ENCODE data around the gene UPK1A. TPM values are rescaled to one million over a fixed set of nuclear protein-coding genes. Genes with fewer than 3 reads are reported as not detected.

Gene UPK1A
- total RNA-seq, 1 experiment from 2014 or later = not detected

- peak; percentile 99 for DNase-seq
- peak within 1 kb of the TSS; percentile 47 for H3K27ac Mint-ChIP-seq (ENCODE audit: unreplicated experiment)
- BruUV-seq (replicated peaks) = no TSS peak
- peaks cover 20% of the 10 kb centered on the region for H3K27me3 Mint-ChIP-seq (ENCODE audit: unreplicated experiment)
- peak within 1 kb of the TSS; percentile 77 for H3K4me3 Mint-ChIP-seq (ENCODE audit: low read depth, unreplicated experiment)
- H3K4me1 Mint-ChIP-seq (ENCODE audit: low read depth, unreplicated experiment) = peaks cover 30% of the 10 kb centered on the region
- CTCF ChIA-PET = interaction anchor here (0.8 to 1.4 kb wide), 6 partner anchors 9 to 296 kb away, joined by 3 to 5 read pairs (median 4); partner anchors contain the start of gene ALKBH6
- intact Hi-C loops (cut with micrococcal nuclease; ENCODE audit: unreplicated experiment) = loop anchor here (1.0 to 2.0 kb wide), 3 partner anchors 24 to 163 kb away; no protein-coding TSS in a partner anchor
- no peak for TF ChIP-seq CTCF (IDR thresholded peaks at IDR 0.05; ENCODE audit: unreplicated experiment)
- peaks cover 68% of the 10 kb centered on the region for H3K36me3 Mint-ChIP-seq (ENCODE audit: insufficient read depth, unreplicated experiment)
- H3K9me3 Mint-ChIP-seq (ENCODE audit: low read depth, unreplicated experiment) = no peaks in the 10 kb centered on the region
Observed at GRCh38 chr19:35717665-35718344, 51.5 kb downstream of the UPK1A start, which contains the start of gene KMT2B. Gene KMT2B (plus strand): TSS chr19:35718003. CDS start chr19:35718019, 16 bp downstream.

DNA sequence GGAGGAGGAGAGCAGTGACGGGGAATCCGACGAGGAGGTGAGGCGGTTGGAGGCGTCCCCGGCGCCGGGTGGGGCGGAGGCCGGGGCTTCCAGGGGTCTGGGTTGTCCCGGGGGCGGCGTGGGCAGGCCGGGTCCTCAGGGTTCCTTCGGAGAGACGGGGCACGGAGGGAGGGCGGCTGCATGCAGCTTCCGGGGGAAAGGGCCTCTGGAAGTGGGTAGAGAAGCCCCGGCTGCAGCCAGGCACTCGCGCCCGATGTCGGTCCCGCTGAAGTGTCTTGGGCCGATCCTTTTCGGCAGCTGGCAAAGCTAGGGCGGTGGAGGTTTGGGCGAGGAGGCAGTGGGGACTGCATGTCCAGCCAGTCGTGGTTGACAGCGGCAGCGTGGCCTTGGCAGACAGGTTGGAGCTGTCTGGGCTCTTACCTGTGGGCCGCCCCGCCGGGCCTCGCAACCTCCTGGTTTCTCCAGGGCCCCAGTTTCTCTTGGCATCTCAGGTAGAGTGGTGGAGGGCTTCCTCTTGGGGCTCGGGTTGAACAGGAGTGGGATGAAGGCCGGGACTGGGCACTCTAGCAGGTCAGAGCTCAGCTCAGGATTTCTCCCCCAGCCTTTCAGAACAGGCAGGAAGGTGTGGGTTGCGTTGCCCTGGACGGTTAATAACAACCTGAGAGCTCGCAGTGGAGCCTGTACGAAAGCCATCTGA lies 52.2 kb downstream of the UPK1A start:
- intact Hi-C loops (cut with micrococcal nuclease; ENCODE audit: unreplicated experiment) = no loop called here
- Mint-ChIP-seq H3K27me3 (ENCODE audit: unreplicated experiment) (peaks cover 13% of the 10 kb centered on the region), H3K4me1 (ENCODE audit: low read depth, unreplicated experiment) (peaks cover 30% of the 10 kb centered on the region), H3K4me3 (ENCODE audit: low read depth, unreplicated experiment) (peak overlapping the region; percentile 77), H3K27ac (ENCODE audit: unreplicated experiment) (peak overlapping the region; percentile 47), H3K9me3 (ENCODE audit: low read depth, unreplicated experiment) (no peaks in the 10 kb centered on the region), H3K36me3 (ENCODE audit: insufficient read depth, unreplicated experiment) (peaks cover 75% of the 10 kb centered on the region)
- TF ChIP-seq CTCF (IDR thresholded peaks at IDR 0.05; ENCODE audit: unreplicated experiment) = no peak
- CTCF ChIA-PET = interaction anchor here (0.8 to 1.4 kb wide), 8 partner anchors 10 to 295 kb away, joined by 3 to 5 read pairs (median 4); partner anchors contain the start of genes ALKBH6 and LIN37
- BruUV-seq (replicated peaks) = no TSS peak
- DNase-seq = peak; percentile 35

- intact Hi-C loops (cut with micrococcal nuclease; ENCODE audit: unreplicated experiment) = no loop called here
- TF ChIP-seq CTCF (IDR thresholded peaks at IDR 0.05; ENCODE audit: unreplicated experiment) = no peak
- TSS peak; percentile 29 for BruUV-seq (replicated peaks)
- peak overlapping the region; percentile 77 for H3K4me3 Mint-ChIP-seq (ENCODE audit: low read depth, unreplicated experiment)
- peaks cover 26% of the 10 kb centered on the region for H3K4me1 Mint-ChIP-seq (ENCODE audit: low read depth, unreplicated experiment)
- CTCF ChIA-PET = interaction anchor here (1.0 to 1.4 kb wide), 4 partner anchors 11 to 21 kb away, joined by 3 to 5 read pairs (median 4); no protein-coding TSS in a partner anchor
- peaks cover 3% of the 10 kb centered on the region for H3K27me3 Mint-ChIP-seq (ENCODE audit: unreplicated experiment)
- peaks cover 86% of the 10 kb centered on the region for H3K36me3 Mint-ChIP-seq (ENCODE audit: insufficient read depth, unreplicated experiment)
- no peak for DNase-seq
- H3K9me3 Mint-ChIP-seq (ENCODE audit: low read depth, unreplicated experiment) = no peaks in the 10 kb centered on the region
- peak overlapping the region; percentile 77 for H3K27ac Mint-ChIP-seq (ENCODE audit: unreplicated experiment)
Observed at GRCh38 chr19:35719402-35720162, 53.3 kb downstream of the UPK1A start.

DNA sequence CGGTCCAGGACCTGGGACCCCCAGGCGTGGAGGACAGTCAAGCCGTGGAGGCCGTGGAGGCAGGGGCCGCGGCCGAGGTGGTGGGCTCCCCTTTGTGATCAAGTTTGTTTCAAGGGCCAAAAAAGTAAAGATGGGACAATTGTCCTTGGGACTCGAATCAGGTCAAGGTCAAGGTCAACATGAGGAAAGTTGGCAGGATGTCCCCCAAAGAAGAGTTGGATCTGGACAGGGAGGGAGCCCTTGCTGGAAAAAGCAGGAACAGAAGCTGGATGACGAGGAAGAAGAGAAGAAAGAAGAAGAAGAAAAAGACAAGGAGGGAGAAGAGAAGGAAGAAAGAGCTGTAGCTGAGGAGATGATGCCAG lies 53.8 kb downstream of the UPK1A start:
- H3K4me3 Mint-ChIP-seq (ENCODE audit: low read depth, unreplicated experiment) = no peak overlapping the region
- no peak for TF ChIP-seq CTCF (IDR thresholded peaks at IDR 0.05; ENCODE audit: unreplicated experiment)
- H3K27ac Mint-ChIP-seq (ENCODE audit: unreplicated experiment) = peak overlapping the region; percentile 15
- DNase-seq = no peak
- H3K36me3 Mint-ChIP-seq (ENCODE audit: insufficient read depth, unreplicated experiment) = peaks cover 91% of the 10 kb centered on the region
- no peaks in the 10 kb centered on the region for H3K9me3 Mint-ChIP-seq (ENCODE audit: low read depth, unreplicated experiment)
- H3K27me3 Mint-ChIP-seq (ENCODE audit: unreplicated experiment) = no peaks in the 10 kb centered on the region
- intact Hi-C loops (cut with micrococcal nuclease; ENCODE audit: unreplicated experiment) = no loop called here
- CTCF ChIA-PET = no interaction called here
- no TSS peak for BruUV-seq (replicated peaks)
- H3K4me1 Mint-ChIP-seq (ENCODE audit: low read depth, unreplicated experiment) = peaks cover 21% of the 10 kb centered on the region

Data from Calu3 (cell line).